ENCODE data around the gene MEAK7. TPM values are rescaled to one million over a fixed set of nuclear protein-coding genes. Genes with fewer than 3 reads are reported as not detected.

MEAK7 gene
- total RNA-seq, 1 donor from 2014 or later, result 10.6 TPM

GRCh38 chr16:84514874-84515835 is 10.7 kb upstream of the MEAK7 start:
- Mint-ChIP-seq H3K4me3 (peak overlapping the region; percentile 62), H3K36me3 (ENCODE audit: low read depth) (peaks cover 14% of the 10 kb centered on the region), H3K27me3 (ENCODE audit: insufficient read depth) (no peaks in the 10 kb centered on the region), H3K27ac (peak overlapping the region; percentile 97), H3K4me1 (ENCODE audit: low read depth) (peaks cover 84% of the 10 kb centered on the region), H3K9me3 (no peaks in the 10 kb centered on the region)
- intact Hi-C loops (cut with micrococcal nuclease), result loop anchor here (1.0 to 10.0 kb wide), 4 partner anchors 9 to 1040 kb away; no protein-coding TSS in a partner anchor
- DNase-seq (ENCODE audit: low spot score), result peak; percentile 87

- Mint-ChIP-seq H3K36me3 (ENCODE audit: low read depth) (peaks cover 14% of the 10 kb centered on the region), H3K27ac (peak overlapping the region; percentile 97), H3K4me1 (ENCODE audit: low read depth) (peaks cover 76% of the 10 kb centered on the region), H3K9me3 (no peaks in the 10 kb centered on the region), H3K27me3 (ENCODE audit: insufficient read depth) (no peaks in the 10 kb centered on the region), H3K4me3 (peak overlapping the region; percentile 62)
- DNase-seq (ENCODE audit: low spot score), result no peak
- intact Hi-C loops (cut with micrococcal nuclease), result loop anchor here (2.0 to 10.0 kb wide), 2 partner anchors 38 to 1040 kb away; no protein-coding TSS in a partner anchor
Observed at GRCh38 chr16:84514295-84514873, 9.9 kb upstream of the MEAK7 start.

GRCh38 chr16:84513666-84514065 is 9.2 kb upstream of the MEAK7 start:
- peaks cover 71% of the 10 kb centered on the region for H3K4me1 Mint-ChIP-seq (ENCODE audit: low read depth)
- intact Hi-C loops (cut with micrococcal nuclease), result loop anchor here (2.0 to 10.0 kb wide), 2 partner anchors 39 to 1041 kb away; no protein-coding TSS in a partner anchor
- no peaks in the 10 kb centered on the region for H3K9me3 Mint-ChIP-seq

GRCh38 chr16:84513123-84513522 is 8.7 kb upstream of the MEAK7 start:
- no peaks in the 10 kb centered on the region for H3K9me3 Mint-ChIP-seq
- peak overlapping the region; percentile 97 for H3K27ac Mint-ChIP-seq
- intact Hi-C loops (cut with micrococcal nuclease), result loop anchor here (10.0 kb wide), 1 partner anchor 1042 kb away; no protein-coding TSS in a partner anchor
- H3K36me3 Mint-ChIP-seq (ENCODE audit: low read depth), result peaks cover 13% of the 10 kb centered on the region
- no peaks in the 10 kb centered on the region for H3K27me3 Mint-ChIP-seq (ENCODE audit: insufficient read depth)
- peaks cover 71% of the 10 kb centered on the region for H3K4me1 Mint-ChIP-seq (ENCODE audit: low read depth)
- DNase-seq (ENCODE audit: low spot score), result no peak
- no peak overlapping the region for H3K4me3 Mint-ChIP-seq

More at GRCh38 chr16:84513666-84514065, 9.2 kb upstream of the MEAK7 start:
- peaks cover 14% of the 10 kb centered on the region for H3K36me3 Mint-ChIP-seq (ENCODE audit: low read depth)
- H3K4me3 Mint-ChIP-seq, result peak overlapping the region; percentile 62
- no peaks in the 10 kb centered on the region for H3K27me3 Mint-ChIP-seq (ENCODE audit: insufficient read depth)
- DNase-seq (ENCODE audit: low spot score), result no peak
- H3K27ac Mint-ChIP-seq, result peak overlapping the region; percentile 97

GRCh38 chr16:84511831-84512230 is 7.4 kb upstream of the MEAK7 start:
- Mint-ChIP-seq H3K27ac (peak overlapping the region; percentile 64), H3K27me3 (ENCODE audit: insufficient read depth) (no peaks in the 10 kb centered on the region), H3K36me3 (ENCODE audit: low read depth) (peaks cover 12% of the 10 kb centered on the region), H3K4me3 (no peak overlapping the region), H3K4me1 (ENCODE audit: low read depth) (peaks cover 73% of the 10 kb centered on the region), H3K9me3 (no peaks in the 10 kb centered on the region)
- intact Hi-C loops (cut with micrococcal nuclease), result loop anchor here (1.0 to 10.0 kb wide), 7 partner anchors 37 to 1043 kb away; partner anchors contain the start of gene COTL1
- no peak for DNase-seq (ENCODE audit: low spot score)

GRCh38 chr16:84511180-84511800 is 6.8 kb upstream of the MEAK7 start:
- peak overlapping the region; percentile 49 for H3K27ac Mint-ChIP-seq
- no peaks in the 10 kb centered on the region for H3K27me3 Mint-ChIP-seq (ENCODE audit: insufficient read depth)
- H3K36me3 Mint-ChIP-seq (ENCODE audit: low read depth), result peaks cover 8% of the 10 kb centered on the region
- peak; percentile 73 for DNase-seq (ENCODE audit: low spot score)
- H3K4me1 Mint-ChIP-seq (ENCODE audit: low read depth), result peaks cover 72% of the 10 kb centered on the region
- H3K9me3 Mint-ChIP-seq, result no peaks in the 10 kb centered on the region
- intact Hi-C loops (cut with micrococcal nuclease), result loop anchor here (1.0 to 10.0 kb wide), 7 partner anchors 38 to 1044 kb away; partner anchors contain the start of gene COTL1
- peak overlapping the region; percentile 38 for H3K4me3 Mint-ChIP-seq

GRCh38 chr16:84509032-84509950 is 4.8 kb upstream of the MEAK7 start:
- H3K4me3 Mint-ChIP-seq, result no peak overlapping the region
- no peak overlapping the region for H3K27ac Mint-ChIP-seq
- DNase-seq (ENCODE audit: low spot score), result no peak
- peaks cover 2% of the 10 kb centered on the region for H3K36me3 Mint-ChIP-seq (ENCODE audit: low read depth)
- no peaks in the 10 kb centered on the region for H3K9me3 Mint-ChIP-seq
- H3K4me1 Mint-ChIP-seq (ENCODE audit: low read depth), result peaks cover 70% of the 10 kb centered on the region
- intact Hi-C loops (cut with micrococcal nuclease), result loop anchor here (5.0 to 10.0 kb wide), 3 partner anchors 324 to 518 kb away; partner anchors contain the start of genes KIAA0513, MBTPS1 and TAF1C
- H3K27me3 Mint-ChIP-seq (ENCODE audit: insufficient read depth), result no peaks in the 10 kb centered on the region

GRCh38 chr16:84508502-84508901 is 4.0 kb upstream of the MEAK7 start:
- intact Hi-C loops (cut with micrococcal nuclease), result loop anchor here (5.0 to 10.0 kb wide), 3 partner anchors 324 to 519 kb away; partner anchors contain the start of genes KIAA0513, MBTPS1 and TAF1C
- Mint-ChIP-seq H3K27me3 (ENCODE audit: insufficient read depth) (no peaks in the 10 kb centered on the region), H3K9me3 (no peaks in the 10 kb centered on the region), H3K4me3 (no peak overlapping the region), H3K4me1 (ENCODE audit: low read depth) (peaks cover 68% of the 10 kb centered on the region), H3K27ac (no peak overlapping the region), H3K36me3 (ENCODE audit: low read depth) (no peaks in the 10 kb centered on the region)
- no peak for DNase-seq (ENCODE audit: low spot score)

GRCh38 chr16:84507011-84507982 is 2.8 kb upstream of the MEAK7 start:
- no peak for DNase-seq (ENCODE audit: low spot score)
- no peaks in the 10 kb centered on the region for H3K27me3 Mint-ChIP-seq (ENCODE audit: insufficient read depth)
- no peaks in the 10 kb centered on the region for H3K9me3 Mint-ChIP-seq
- H3K36me3 Mint-ChIP-seq (ENCODE audit: low read depth), result no peaks in the 10 kb centered on the region
- H3K4me3 Mint-ChIP-seq, result peak overlapping the region; percentile 70
- intact Hi-C loops (cut with micrococcal nuclease), result loop anchor here (2.0 to 10.0 kb wide), 4 partner anchors 322 to 550 kb away; partner anchors contain the start of genes KIAA0513, MBTPS1 and TAF1C
- H3K27ac Mint-ChIP-seq, result peak overlapping the region; percentile 85
- H3K4me1 Mint-ChIP-seq (ENCODE audit: low read depth), result peaks cover 60% of the 10 kb centered on the region

- peaks cover 46% of the 10 kb centered on the region for H3K4me1 Mint-ChIP-seq (ENCODE audit: low read depth)
- H3K36me3 Mint-ChIP-seq (ENCODE audit: low read depth), result peaks cover 2% of the 10 kb centered on the region
- intact Hi-C loops (cut with micrococcal nuclease), result loop anchor here (1.0 to 10.0 kb wide), 9 partner anchors 10 to 549 kb away; partner anchors contain the start of genes COTL1, KIAA0513, MBTPS1 and TAF1C
- DNase-seq (ENCODE audit: low spot score), result no peak
- no peaks in the 10 kb centered on the region for H3K27me3 Mint-ChIP-seq (ENCODE audit: insufficient read depth)
- peak overlapping the region; percentile 81 for H3K27ac Mint-ChIP-seq
- H3K9me3 Mint-ChIP-seq, result no peaks in the 10 kb centered on the region
- H3K4me3 Mint-ChIP-seq, result peak overlapping the region; percentile 85
Observed at GRCh38 chr16:84505249-84506187, 1.1 kb upstream of the MEAK7 start.
